ENCODE data around the gene WDR27.
"Not testable (repeated sequence)": the region's sequence is repeated elsewhere in the genome, so short reads cannot be mapped to it uniquely, and the experiment has no call there.

The WDR27 gene

DNA sequence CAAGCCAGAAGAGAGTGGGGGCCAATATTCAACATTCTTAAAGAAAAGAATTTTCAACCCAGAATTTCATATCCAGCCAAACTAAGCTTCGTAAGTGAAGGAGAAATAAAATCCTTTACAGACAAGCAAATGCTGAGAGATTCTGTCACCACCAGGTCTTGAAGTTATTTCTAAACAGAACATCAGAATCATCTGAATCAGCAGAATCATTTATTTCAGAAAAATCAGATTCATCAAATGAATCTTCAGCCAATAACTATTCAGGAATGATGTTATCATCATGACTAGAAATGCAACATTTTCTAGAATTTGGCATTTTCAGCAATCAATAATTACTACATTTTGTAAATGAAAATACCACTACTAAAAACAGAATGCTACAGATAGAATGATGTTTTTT is 100.7 kb downstream of the WDR27 start:
- DNase-seq (ENCODE audit: low spot score) = not testable (repeated sequence)

DNA sequence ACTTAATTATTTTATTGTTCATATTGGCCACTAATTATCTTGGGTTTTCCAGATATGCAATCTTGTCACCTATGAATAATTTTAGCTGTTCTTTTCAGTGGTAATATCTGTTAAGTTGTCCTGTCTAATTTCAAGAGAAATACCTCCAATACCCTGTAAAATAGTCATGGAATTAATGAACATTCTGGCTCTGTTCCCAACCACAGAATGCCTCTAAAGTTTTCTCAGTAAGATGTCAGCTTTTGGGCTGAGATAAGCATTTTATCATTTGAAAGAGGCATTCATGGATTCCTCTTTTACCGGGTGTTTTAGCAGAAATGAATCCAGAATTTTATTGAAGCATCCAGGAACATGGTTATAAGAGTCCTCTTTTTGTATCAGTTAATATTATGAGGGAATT is 109.3 kb downstream of the WDR27 start:
- no peak for DNase-seq (ENCODE audit: low spot score)

DNA sequence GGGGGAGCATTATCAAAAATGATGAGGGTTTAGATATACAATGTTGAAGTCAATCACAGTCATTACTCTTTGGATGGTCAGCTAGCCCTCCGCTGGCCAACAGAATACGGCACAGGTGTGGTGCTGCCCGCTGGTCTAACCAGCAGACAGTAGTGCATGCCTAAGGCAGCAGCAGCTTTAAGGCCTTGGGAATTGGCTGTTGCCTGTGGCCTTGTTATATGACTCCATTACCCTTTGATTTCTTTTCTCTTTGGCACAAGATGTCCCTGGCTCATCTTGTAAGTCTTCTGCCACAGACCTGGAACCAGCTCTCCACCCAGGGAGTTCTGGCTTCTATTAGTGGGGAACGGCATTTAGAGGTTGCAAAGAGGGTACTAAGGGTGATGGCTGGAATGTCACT is 110.2 kb downstream of the WDR27 start:
- no peak for DNase-seq (ENCODE audit: low spot score)

DNA sequence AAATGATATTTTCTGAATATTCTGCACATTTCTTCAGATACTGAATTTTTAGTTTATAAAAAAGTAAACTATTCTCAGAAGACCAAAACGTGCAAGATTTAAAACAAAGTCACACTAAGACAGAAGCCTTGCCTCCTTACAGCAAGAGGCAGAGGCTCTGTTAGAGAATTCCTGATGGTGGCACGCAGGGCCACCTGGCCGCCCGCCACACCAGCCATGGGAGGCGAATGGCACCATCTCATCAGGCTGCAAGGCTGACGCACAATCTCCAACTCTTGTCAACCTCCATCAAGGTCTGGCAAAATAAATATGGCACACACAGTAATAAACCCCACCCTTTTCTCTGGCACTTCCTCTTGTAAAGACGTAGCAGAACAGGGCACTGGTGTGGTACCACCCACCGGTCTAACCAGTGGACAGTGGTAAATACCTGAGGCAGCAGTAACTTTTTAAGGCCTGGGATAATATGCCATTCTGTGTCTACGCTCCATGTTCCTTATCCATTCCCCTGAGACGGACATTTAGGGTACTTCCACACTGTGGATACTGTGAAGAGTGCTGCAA is 111.4 kb downstream of the WDR27 start:
- no peak for DNase-seq (ENCODE audit: low spot score)

DNA sequence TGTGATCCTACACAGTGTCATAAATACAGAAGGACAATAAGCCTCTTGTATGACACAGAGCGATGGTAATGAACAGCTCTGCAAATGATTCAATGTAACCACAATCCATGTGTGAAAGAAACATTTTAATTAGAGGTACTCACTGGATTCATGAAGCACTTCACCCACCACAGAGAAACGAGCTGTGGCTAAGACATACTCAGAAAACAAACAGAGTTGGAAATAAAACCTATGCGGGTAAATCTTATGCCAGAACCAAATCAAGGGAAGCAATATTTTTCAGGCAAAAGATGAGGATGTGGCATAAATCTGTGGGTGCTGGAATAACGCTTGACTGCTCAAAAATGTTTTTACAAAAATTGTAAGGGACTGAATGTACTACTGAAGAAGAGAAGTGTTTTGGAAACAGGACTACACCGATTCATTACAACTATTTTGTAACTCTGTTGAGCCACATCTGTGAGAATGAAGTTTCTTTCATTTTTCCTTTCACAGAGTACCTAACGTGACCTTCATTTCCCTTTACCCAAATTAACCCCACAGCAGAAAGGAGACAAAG is 112.1 kb downstream of the WDR27 start:
- peak; percentile 33 for DNase-seq (ENCODE audit: low spot score)

DNA sequence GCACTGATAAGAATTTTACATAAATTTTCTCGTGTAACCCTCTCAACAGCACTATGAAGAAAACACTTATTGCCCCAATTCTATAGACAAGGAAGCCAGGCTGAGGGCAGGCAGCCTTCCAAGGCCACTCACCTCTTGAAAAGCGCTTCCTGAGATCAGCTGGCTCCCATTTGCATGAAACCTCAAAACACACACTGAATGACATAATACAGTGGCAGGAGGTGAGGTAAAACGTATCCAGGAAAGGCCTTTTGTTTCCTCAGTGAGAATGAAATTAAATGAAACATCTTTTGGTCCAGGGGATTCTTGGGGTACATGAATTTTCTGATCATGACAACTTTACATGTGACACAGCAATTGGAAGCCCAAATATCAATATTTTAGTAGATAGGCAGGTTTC is 112.5 kb downstream of the WDR27 start:
- peak; percentile 45 for DNase-seq (ENCODE audit: low spot score)

DNA sequence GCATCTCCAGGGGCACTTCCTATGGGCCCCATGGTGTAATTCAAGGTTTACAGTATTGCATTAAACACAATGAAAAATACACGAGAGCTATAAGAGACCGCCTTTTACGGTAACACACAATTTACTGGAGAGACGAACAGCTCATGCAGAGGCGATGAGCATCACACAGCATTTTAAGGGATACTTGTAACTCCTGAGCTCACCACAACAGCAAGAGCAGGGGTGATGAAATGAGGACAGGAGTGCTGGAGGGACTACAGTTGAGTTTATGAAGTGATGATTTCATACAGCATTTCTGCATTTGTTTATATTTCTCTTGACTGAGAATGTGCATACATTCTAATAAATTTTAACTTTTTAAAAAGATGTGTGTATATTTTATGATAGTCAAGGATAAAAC is 113.9 kb downstream of the WDR27 start:
- no peak for DNase-seq (ENCODE audit: low spot score)

DNA sequence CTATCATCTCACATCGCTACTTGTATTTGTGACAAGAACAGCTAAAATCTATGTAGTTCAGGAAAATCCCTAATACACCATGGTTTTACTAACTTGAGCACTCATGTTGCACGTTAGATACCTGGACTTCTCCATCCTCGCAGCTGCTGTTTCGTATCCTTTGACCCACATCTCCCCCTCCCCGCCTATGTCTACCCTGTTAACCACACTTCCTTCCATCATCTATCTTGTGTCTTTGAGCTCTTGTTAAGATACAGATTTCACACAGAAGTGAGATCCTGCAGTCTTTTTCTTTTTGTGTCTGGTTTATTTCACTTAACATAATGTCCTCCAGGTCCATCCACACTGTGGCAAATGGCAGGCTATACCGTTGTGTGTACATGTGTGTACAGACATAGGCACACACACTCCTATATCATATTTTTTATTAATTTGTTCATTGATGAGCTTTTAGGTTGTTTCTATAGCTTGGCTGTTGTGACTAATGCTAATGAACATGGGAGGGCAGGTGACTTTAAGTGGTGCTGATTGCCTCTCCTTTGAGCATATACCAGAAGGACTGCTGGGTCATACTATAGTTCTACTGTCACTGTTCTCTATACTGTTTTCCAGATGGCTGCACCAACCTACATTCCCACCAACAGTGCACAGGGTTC is 117.8 kb downstream of the WDR27 start:
- no peak for DNase-seq (ENCODE audit: low spot score)

DNA sequence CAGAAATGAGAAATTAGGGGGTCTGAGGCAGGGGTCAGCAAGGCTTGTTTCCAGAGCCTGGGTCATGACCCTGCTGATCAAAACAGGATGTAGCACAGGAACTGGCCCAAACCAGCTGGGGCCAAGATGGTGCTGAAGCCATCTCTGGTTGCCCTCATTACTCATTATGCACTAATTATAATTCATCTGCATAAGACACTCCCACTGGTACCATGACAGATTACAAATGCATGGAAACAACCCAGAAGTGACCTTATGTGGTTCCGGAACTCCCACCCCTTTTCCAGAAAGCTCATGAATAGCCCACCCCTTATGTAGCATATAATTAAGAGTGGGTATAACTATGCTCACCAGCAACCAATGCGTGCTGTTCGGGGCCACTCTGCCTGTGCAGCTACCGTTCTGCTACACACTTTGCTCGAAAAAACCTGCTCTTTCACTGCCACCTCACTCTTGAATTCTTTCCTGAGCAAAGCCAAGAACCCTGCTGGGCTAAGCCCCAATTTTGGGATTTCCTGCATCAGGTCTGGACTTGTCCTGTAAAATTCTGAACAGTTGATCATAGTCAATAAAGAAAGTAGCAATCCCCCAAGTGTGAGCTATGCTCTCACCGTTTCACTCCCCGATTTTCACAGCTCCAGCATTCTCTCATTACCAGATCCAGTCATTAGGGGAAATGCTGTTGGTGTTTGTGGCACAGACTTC is 122.3 kb downstream of the WDR27 start:
- DNase-seq (ENCODE audit: low spot score) = no peak

DNA sequence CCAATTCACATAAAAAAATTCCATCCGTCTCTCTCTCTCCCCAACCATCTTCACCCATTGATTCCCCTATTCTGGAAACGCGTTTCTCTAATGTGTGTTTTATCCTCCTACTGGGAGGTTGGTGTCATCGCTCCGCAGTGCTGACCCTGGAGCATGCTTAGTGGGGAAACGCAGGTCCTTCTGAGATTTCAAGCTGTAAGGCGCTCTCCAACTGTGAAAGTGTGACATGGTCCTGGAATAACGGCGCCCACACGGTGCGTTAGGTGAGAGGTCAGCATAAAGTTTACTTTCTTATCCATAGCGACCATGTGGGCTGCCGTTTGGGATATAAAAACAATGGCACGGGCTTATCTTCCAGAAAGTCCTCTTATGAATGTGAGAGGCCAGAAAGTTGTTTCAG is 123.9 kb downstream of the WDR27 start:
- no peak for DNase-seq (ENCODE audit: low spot score)

DNA sequence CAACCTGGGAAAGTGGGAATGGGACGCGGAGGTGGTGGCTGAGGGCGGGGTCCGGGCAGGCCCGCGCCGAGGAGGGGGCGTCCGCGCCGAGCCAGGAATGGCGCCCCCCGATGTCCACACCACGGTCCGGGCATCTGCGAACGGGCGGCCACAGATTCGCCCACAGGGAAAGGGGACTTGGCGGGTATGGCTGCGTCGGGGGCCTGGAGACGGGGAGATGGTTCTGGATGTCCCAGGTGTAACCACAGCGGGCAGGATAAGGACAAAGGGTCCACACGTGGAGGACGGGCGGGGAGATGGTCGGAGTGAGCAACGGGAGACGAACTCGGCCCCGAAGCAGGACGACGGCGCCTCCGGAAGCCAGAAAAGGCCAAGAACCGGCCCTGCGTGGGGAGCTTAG is 124.6 kb downstream of the WDR27 start:
- DNase-seq (ENCODE audit: low spot score) = no peak

DNA sequence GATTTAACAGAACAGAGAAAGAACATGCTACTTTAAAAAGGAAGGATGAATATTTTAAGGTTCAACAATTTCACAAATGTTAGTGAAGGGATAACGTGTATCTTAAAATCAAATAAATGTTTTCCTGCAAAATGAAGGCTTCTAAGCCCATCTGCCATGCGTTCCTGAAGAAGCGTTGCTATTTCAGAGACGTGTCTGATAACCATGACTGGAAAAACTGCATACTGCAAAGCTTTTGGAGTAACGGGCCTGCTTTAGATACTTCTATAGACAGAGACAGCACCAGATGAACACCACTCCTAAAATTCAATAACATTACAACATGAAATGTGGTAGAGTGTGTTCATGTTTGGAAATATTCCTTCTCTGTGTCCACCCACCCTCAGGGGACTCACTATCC is 126.0 kb downstream of the WDR27 start:
- DNase-seq (ENCODE audit: low spot score) = no peak

DNA sequence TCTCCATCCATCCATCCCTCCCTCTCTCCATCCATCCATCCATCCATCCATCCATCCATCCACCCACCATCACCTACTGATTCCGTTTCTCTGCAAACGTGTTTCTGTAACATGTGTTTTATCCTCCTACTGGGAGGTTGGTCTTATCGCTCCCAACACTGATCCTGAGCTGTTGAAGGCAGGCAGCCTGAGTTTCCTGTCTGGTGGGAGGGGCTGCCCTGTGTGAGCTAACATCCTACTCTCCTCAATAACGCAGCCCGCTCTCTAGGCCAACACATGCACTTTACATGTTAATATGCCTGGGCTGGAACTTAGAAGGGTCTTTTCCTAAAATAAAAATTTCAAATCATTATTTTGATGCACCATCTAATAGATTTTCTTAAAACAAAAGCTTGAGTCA is 126.5 kb downstream of the WDR27 start:
- no peak for DNase-seq (ENCODE audit: low spot score)

DNA sequence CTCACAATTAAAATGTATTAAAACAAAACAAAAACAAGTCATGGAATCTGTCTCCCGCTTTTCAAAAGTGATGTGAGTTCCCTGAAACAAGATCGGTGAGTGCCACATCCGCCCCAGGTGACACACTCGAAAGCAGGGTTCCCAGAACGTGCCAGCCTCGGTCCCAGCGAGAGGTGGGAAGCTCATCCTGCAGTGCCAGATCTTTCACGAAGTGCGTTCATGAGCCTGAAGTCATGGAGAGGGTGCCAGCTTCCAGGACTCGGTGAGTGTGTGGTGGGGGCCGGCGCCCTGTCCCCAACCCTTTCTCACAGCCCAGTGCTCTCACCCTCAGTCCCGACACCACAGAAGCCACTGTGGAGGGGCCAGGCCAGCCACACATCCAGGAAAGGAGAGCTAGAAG is 127.4 kb downstream of the WDR27 start:
- DNase-seq (ENCODE audit: low spot score) = no peak

DNA sequence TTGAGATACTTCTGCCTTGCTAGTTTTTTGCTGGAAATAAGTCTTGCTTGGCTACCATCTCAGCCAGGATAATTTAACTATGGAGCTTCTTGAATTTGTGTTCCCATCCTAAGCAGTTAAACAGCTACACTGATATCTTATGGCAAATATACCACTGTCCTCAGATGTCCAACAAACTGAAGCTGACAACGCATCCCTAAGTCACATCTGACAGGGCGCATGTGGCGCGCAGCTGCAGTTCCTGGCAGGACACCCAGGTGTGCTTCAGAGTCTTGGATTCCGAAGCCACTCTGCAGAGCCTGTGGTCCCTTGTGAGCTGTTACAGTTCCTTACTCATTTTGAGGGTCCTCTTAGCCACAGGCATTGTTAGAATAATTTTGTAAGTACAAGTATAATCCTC is 127.9 kb downstream of the WDR27 start:
- DNase-seq (ENCODE audit: low spot score) = no peak

DNA sequence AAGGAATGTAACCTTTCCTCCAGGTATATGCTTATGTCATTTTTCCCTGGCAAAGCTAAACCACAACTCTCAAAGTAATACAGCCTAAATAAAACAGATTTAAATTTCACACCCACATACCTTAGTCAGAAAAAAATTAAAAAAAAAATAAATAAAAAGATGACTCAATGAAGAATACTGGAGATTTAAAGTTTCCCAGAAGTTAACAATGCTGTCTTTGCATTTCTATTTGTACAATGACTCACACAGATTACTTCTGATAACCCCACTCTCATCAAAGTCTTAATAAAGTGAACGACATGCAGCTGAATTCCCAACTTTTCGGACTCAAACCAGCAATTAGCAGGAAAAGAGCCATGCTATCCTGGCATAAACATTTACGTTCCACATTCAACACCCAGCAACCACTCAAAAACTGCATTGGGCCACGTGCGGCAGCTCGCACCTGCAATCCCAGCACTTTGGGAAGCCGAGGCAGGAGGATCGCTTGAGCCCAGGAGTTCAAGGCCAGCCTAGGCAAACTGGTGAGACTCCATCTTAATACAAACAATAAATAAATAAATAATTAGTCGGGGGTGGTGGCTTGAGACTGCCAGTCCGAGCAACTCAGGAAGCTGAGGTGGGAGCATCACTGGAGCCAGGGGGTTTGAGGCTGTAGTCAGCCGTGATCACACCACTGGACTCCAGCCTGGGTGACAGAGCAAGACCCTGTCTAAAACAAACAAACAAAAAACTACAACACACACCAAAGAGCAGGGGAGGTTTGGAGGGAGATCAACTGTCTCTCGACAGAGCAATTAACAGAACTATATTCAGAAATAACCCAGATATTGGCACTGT is 130.5 kb downstream of the WDR27 start:
- no peak for DNase-seq (ENCODE audit: low spot score)

DNA sequence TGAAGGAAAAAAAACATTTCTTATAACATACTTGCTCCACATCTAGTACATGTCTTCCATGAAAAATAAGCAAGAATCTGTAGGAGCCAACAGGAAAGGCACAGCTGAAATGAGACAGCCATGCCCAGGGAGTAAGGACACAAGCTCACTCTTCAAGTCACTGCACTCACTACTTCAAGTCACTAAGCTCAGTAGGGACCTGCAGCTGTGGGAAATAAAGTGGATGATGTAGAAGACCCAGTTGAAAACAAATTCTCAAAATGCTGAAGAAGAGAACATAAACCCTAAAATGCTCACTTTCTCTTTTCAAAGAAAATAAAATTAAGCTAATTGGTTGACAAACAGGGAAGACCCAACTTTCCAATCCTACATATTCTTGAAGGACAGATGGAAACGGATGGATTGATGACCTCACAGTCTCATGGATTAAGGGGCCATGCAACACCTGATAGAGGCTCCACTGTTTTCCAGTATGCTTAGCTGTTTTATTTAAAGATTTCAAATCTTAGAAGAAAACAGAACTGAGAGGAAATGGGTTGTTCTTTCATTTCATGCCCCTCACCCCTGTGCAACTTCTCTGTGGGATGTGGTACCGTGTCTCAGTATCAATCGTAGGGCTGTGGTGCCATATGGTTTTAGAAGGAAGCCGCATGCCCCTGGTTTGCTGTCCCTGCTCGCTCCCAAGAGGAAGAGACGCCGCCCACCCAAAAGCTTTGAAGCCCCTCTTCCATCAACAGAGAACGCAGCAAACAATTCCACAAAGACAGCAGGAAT is 133.3 kb downstream of the WDR27 start:
- no peak for DNase-seq (ENCODE audit: low spot score)

DNA sequence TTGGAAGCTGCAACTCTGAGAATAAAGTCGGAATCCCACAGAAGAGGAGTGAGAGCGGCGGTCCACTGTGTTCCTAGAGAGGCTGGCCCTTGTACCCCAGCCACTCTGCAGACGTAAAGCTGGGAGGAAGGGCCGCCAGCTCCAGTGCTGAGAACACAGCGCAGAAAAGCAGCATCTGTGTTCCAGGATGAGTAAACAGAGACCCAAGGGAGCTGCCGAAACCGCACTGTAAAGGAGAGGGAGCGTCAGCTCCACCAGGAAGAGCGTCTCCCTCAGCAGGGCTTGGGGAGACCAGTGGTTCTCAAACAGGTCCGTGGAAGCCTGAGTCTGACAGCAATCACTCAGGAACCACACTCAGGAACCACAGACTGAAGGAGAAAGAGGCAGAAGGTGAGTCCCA is 134.0 kb downstream of the WDR27 start:
- DNase-seq (ENCODE audit: low spot score) = no peak

DNA sequence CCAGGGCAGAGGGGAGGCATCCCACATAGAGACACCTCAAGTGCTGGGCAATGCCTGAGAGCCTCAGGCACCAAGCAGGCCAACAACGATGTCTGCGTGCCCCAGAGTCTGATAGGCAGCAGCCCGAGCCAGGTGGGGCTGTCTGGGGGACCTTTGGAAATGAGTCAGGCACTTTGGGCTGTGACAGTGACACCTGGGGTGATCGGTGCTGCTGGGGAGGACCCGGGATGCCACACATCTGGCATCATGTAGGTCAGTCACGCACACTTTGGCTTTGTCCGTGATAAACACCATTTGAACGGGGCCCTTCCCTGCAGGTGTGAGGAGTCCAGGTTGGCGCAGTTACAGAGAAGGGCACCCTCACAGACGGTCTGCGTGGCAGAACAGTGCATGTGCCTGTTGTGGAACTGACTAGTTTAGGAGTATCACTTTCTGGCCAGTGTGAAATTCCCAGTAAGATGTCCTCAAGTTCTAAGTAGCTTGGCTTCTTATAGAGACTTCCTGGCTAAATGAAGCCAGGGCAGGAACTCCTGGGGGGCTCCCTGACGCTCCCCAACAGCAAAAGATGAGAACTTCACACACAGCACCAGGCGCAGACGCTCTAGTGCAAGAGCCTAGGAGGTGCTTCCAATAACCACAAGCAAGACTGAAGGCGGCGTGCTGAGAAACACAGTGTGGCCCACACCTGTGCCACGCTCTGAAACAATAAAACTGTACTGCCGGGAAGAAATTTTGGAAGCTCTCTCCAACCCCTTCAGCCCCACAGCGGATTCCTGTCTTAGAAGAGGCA is 134.7 kb downstream of the WDR27 start:
- DNase-seq (ENCODE audit: low spot score) = no peak

DNA sequence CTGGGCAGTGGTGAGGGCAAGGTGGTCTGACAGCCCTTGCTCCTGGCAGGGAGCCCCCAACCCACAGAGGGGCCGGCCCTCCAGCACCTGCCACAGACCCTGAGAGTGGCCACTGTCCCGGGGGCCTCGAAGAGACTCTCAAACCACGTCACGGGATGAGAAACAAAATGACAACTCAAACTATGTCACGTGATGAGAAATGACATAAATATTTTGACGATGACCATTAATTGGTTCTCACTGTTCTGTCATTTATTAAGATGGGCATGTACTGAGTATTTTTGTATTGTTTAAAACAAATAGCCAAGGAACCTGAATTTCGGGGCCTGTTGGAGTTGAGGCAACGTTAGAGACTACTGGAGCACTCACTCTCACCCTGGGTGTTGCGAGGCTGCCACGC is 135.5 kb downstream of the WDR27 start:
- no peak for DNase-seq (ENCODE audit: low spot score)

All from activated CD4-positive, alpha-beta T cell treated with anti-CD3 and anti-CD28 coated beads, Interleukin-2, Interleukin-4, amounts not matched to agents 100 ng/mL and 50 ng/mL, durations not matched to agents 16 hours and 8 hours (primary cell).